ENCODE results near the gene GRHL3.

DNA sequence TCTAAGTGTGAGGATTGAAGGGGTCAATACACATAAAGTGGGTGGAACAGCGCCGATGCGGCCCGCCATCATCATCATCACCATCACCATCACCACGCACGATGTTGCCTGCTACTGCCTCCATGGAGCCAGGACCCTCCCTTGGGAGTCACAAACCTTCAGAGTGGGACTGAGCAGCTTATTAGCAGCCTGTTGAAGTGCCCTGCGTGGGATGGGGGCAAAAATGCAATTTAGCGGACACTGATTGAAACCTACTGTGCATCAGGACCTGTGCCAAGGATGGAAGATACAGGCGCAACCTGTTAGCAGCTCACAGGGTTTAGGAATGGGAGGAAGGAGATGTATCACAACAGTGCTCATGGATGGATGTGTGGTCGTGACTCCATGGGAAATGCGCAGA lies 67.8 kb downstream of the GRHL3 start:
- TF ChIP-seq, protein P1, sequence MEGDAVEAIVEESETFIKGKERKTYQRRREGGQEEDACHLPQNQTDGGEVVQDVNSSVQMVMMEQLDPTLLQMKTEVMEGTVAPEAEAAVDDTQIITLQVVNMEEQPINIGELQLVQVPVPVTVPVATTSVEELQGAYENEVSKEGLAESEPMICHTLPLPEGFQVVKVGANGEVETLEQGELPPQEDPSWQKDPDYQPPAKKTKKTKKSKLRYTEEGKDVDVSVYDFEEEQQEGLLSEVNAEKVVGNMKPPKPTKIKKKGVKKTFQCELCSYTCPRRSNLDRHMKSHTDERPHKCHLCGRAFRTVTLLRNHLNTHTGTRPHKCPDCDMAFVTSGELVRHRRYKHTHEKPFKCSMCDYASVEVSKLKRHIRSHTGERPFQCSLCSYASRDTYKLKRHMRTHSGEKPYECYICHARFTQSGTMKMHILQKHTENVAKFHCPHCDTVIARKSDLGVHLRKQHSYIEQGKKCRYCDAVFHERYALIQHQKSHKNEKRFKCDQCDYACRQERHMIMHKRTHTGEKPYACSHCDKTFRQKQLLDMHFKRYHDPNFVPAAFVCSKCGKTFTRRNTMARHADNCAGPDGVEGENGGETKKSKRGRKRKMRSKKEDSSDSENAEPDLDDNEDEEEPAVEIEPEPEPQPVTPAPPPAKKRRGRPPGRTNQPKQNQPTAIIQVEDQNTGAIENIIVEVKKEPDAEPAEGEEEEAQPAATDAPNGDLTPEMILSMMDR (IDR thresholded peaks at IDR 0.05; ENCODE audit: poor library complexity), result no peak
- no peak for TF ChIP-seq EZH2 (IDR thresholded peaks at IDR 0.05; ENCODE audit: borderline replicate concordance)

Measured in hepatocyte (in vitro differentiated cells).